H9 (cell line): ENCODE measurements around the gene NONO. TPM values are rescaled to one million over a fixed set of nuclear protein-coding genes. Genes with fewer than 3 reads are reported as not detected.
"Not testable (repeated sequence)": the region's sequence is repeated elsewhere in the genome, so short reads cannot be mapped to it uniquely, and the experiment has no call there.

Experiments used
- DNase-seq: peaks from one replicate; pipeline ENCODE4 v3.0.0-alpha.2; 2017
- H2AFZ ChIP-seq: one replicate; pipeline ENCODE4 v1.6.1; 2013; ENCODE audit warnings: mild to moderate bottlenecking, low read length, control low read depth, moderate library complexity
- H2AK5ac ChIP-seq: 2 replicates; pipeline ENCODE4 v1.6.1; 2013; ENCODE audit warnings: low read length, control low read depth, mixed read lengths; ENCODE audit not compliant: insufficient read length
- H2BK120ac ChIP-seq: one replicate; pipeline ENCODE4 v1.6.1; 2013; ENCODE audit warnings: low read depth, mild to moderate bottlenecking, low read length, control low read depth, inconsistent platforms; ENCODE audit not compliant: poor library complexity, severe bottlenecking
- H2BK12ac ChIP-seq: 2 replicates; pipeline ENCODE4 v1.6.1; 2013; ENCODE audit warnings: low read length, control low read depth, mixed read lengths, low read depth; ENCODE audit not compliant: insufficient read length
- H2BK15ac ChIP-seq: 2 replicates; pipeline ENCODE4 v1.6.1; 2013; ENCODE audit warnings: low read depth, low read length, control low read depth
- H2BK20ac ChIP-seq: one replicate; pipeline ENCODE4 v1.6.1; 2013; ENCODE audit warnings: low read depth, mild to moderate bottlenecking, low read length, control low read depth, inconsistent platforms; ENCODE audit not compliant: poor library complexity, severe bottlenecking
- H2BK5ac ChIP-seq: 2 replicates; pipeline ENCODE4 v1.6.1; 2013; ENCODE audit warnings: low read length, control low read depth, mixed read lengths; ENCODE audit not compliant: insufficient read length
- H3K14ac ChIP-seq: 2 replicates; pipeline ENCODE4 v1.6.1; 2013; ENCODE audit warnings: low read length, control low read depth; ENCODE audit not compliant: insufficient read depth
- H3K18ac ChIP-seq: 2 replicates; pipeline ENCODE4 v1.6.1; 2013; ENCODE audit warnings: low read depth, mild to moderate bottlenecking, mixed read lengths, low read length, control low read depth; ENCODE audit not compliant: insufficient read length
- H3K23ac ChIP-seq: 2 replicates; pipeline ENCODE4 v1.6.1; 2013; ENCODE audit warnings: low read length, control low read depth, mixed read lengths, low read depth; ENCODE audit not compliant: insufficient read length
- H3K23me2 ChIP-seq: 2 replicates; pipeline ENCODE4 v1.6.1; 2013; ENCODE audit warnings: low read depth, mild to moderate bottlenecking, mixed read lengths, low read length, control low read depth; ENCODE audit not compliant: insufficient read length, poor library complexity, severe bottlenecking
- H3K27ac ChIP-seq: 2 replicates; pipeline ENCODE4 v1.5.1; 2013; ENCODE audit warnings: low read length, control low read depth, mixed read lengths, low read depth; ENCODE audit not compliant: insufficient read length
- H3K27me3 ChIP-seq: 2 replicates; pipeline ENCODE4 v1.6.1; 2013; ENCODE audit warnings: low read length, control low read depth, inconsistent platforms; ENCODE audit not compliant: insufficient read depth
- H3K4ac ChIP-seq: 2 replicates; pipeline ENCODE4 v1.6.1; 2013; ENCODE audit warnings: low read depth, mild to moderate bottlenecking, control low read depth, inconsistent platforms, low read length, moderate library complexity
- H3K4me1 ChIP-seq: 2 replicates; pipeline ENCODE4 v1.6.1; 2013; ENCODE audit warnings: low read length, control low read depth, inconsistent platforms; ENCODE audit not compliant: insufficient read depth
- H3K4me2 ChIP-seq: 2 replicates; pipeline ENCODE4 v1.6.1; 2013; ENCODE audit warnings: low read length, control low read depth, mixed read lengths; ENCODE audit not compliant: insufficient read length, insufficient read depth
- H3K56ac ChIP-seq: 2 replicates; pipeline ENCODE4 v1.6.1; 2013; ENCODE audit warnings: low read depth, mild to moderate bottlenecking, mixed read lengths, low read length, control low read depth; ENCODE audit not compliant: insufficient read length
- H3K79me1 ChIP-seq: 2 replicates; pipeline ENCODE4 v1.6.1; 2013; ENCODE audit warnings: low read depth, mild to moderate bottlenecking, moderate library complexity, low read length, control low read depth, inconsistent platforms; ENCODE audit not compliant: insufficient read depth, poor library complexity, severe bottlenecking
- H3K79me2 ChIP-seq: 2 replicates; pipeline ENCODE4 v1.6.1; 2013; ENCODE audit warnings: low read length, control low read depth, inconsistent platforms; ENCODE audit not compliant: insufficient read depth
- H3K9ac ChIP-seq: 2 replicates; pipeline ENCODE4 v1.6.1; 2013; ENCODE audit warnings: low read length, control low read depth, mixed read lengths; ENCODE audit not compliant: insufficient read length; ENCODE audit errors: extremely low read depth
- H3K9me3 ChIP-seq: one replicate; pipeline ENCODE4 v1.6.1; 2013; ENCODE audit warnings: low read depth, low read length, inconsistent platforms; ENCODE audit not compliant: control insufficient read depth
- H3T11ph ChIP-seq: one replicate; pipeline ENCODE4 v1.6.1; 2013; ENCODE audit warnings: mild to moderate bottlenecking, low read length, control low read depth, inconsistent platforms
- H4K20me1 ChIP-seq: one replicate; pipeline ENCODE4 v1.6.1; 2013; ENCODE audit not compliant: control insufficient read depth, insufficient read length, insufficient read depth
- H4K5ac ChIP-seq: 2 replicates; pipeline ENCODE4 v1.6.1; 2013; ENCODE audit warnings: low read depth, mild to moderate bottlenecking, mixed read lengths, low read length, control low read depth; ENCODE audit not compliant: insufficient read length
- H4K8ac ChIP-seq: replicated peaks from 2 replicates; pipeline ENCODE4 v1.6.1; 2013; ENCODE audit warnings: low read length, control low read depth, mixed read lengths, low read depth; ENCODE audit not compliant: insufficient read length
- H4K91ac ChIP-seq: 2 replicates; pipeline ENCODE4 v1.6.1; 2013; ENCODE audit warnings: low read depth, mild to moderate bottlenecking, moderate library complexity, mixed read lengths, low read length, control low read depth; ENCODE audit not compliant: insufficient read length
- H3K27ac Mint-ChIP-seq, 3 experiments: 2 replicates in 2 of 3; 3 replicates in 1 of 3; pipeline ENCODE4 v1.8.0; 2020 to 2021; ENCODE audit warnings: mixed read lengths in 3 of 3, mild to moderate bottlenecking in 1 of 3, moderate library complexity in 1 of 3
- H3K27me3 Mint-ChIP-seq: 2 replicates; pipeline ENCODE4 v1.8.0; 2021; ENCODE audit warnings: low read depth, mild to moderate bottlenecking, moderate library complexity, mixed read lengths
- H3K36me3 Mint-ChIP-seq, 3 experiments: 2 replicates in 2 of 3; 3 replicates in 1 of 3; pipeline ENCODE4 v1.8.0; 2020 to 2021; ENCODE audit warnings: low read depth in 3 of 3, mixed read lengths in 3 of 3; ENCODE audit not compliant: insufficient read depth in 1 of 3
- H3K4me1 Mint-ChIP-seq, 2 experiments: 2 replicates each; pipeline ENCODE4 v1.8.0; 2020; ENCODE audit warnings: mixed read lengths in 2 of 2
- H3K4me3 Mint-ChIP-seq, 2 experiments: 2 replicates in 1 of 2; 3 replicates in 1 of 2; pipeline ENCODE4 v1.8.0; 2020 to 2021; ENCODE audit warnings: mild to moderate bottlenecking in 2 of 2, mixed read lengths in 2 of 2, moderate library complexity in 1 of 2
- H3K9me3 Mint-ChIP-seq, 2 experiments: 2 replicates in 1 of 2; 3 replicates in 1 of 2; pipeline ENCODE4 v1.8.0; 2020; ENCODE audit warnings: mild to moderate bottlenecking in 2 of 2, mixed read lengths in 2 of 2, moderate library complexity in 1 of 2
- CTCF ChIP-seq: fragments of 200-600 bp; sonication (generic); conservative IDR thresholded peaks from 3 replicates; pipeline ENCODE4 v1.8.0; 2021; ENCODE audit warnings: antibody characterized with exemption, mild to moderate bottlenecking
- WGBS: extraction: QIAGEN DNeasy Blood & Tissue Kit; methylation state at CpG from one replicate; pipeline ENCODE4 v1.1.7; 2013; ENCODE audit warnings: missing lambda C conversion rate, low lambda C conversion rate, mixed read lengths; ENCODE audit not compliant: insufficient read length; ENCODE audit errors: extremely low coverage; 5-methylcytosine and 5-hydroxymethylcytosine counted together
- total RNA-seq: library from RNA; stranded (reverse); gene quantifications from 2 replicates; pipeline ENCODE4 v1.2.1, GENCODE V29; 2021

NONO gene
- total RNA-seq, 1 experiment from 2014 or later = 703 TPM

GRCh38 chrX:71315917-71316316, 32.5 kb downstream of the NONO start:
- no peak overlapping the region for H2AK5ac ChIP-seq

GRCh38 chrX:71316959-71317358, 33.5 kb downstream of the NONO start:
- peaks cover 34 to 44% of the 10 kb centered on the region in 2 experiments for H3K9me3 Mint-ChIP-seq
- not testable (repeated sequence) for H3K27ac Mint-ChIP-seq

More at GRCh38 chrX:71315917-71316316, 32.5 kb downstream of the NONO start:
- Histone ChIP-seq H3K27ac (no peak overlapping the region), H3K4me1 (no peaks in the 10 kb centered on the region), H3K79me2 (no peaks in the 10 kb centered on the region), H3K9me3 (peaks cover 6% of the 10 kb centered on the region), H4K20me1 (no peaks in the 10 kb centered on the region), H3K4ac (no peak overlapping the region), H4K91ac (no peak overlapping the region), H3K56ac (no peak overlapping the region), H3K9ac (no peak overlapping the region), H3K14ac (no peak overlapping the region), H3K27me3 (no peaks in the 10 kb centered on the region), H3K23ac (no peak overlapping the region), H3K18ac (no peak overlapping the region), H2BK20ac (no peak overlapping the region), H3K4me2 (no peak overlapping the region), H2BK15ac (no peak overlapping the region), H4K5ac (no peak overlapping the region), H3T11ph (no peak overlapping the region), H2BK120ac (no peak overlapping the region), H3K23me2 (no peaks in the 10 kb centered on the region), H2BK5ac (no peak overlapping the region), H2BK12ac (no peak overlapping the region), H3K79me1 (no peaks in the 10 kb centered on the region), H4K8ac (no peak overlapping the region), H2AFZ (no peak overlapping the region)
- no peaks in the 10 kb centered on the region for H3K4me1 Mint-ChIP-seq
- H3K27me3 Mint-ChIP-seq = no peaks in the 10 kb centered on the region; the same call in 1 of the 2 replicates
- WGBS = no CpG with 5 or more reads among the region's 7 CpGs
- H3K27ac Mint-ChIP-seq = no peak overlapping the region
- peaks cover 14 to 25% (median 17%) of the 10 kb centered on the region in 3 experiments; a peak in 6 of 7 replicates for H3K36me3 Mint-ChIP-seq
- no peak for TF ChIP-seq CTCF
- peaks cover 37 to 47% of the 10 kb centered on the region in 2 experiments for H3K9me3 Mint-ChIP-seq
- H3K4me3 Mint-ChIP-seq = no peak overlapping the region
- no peak for DNase-seq

More at GRCh38 chrX:71316959-71317358, 33.5 kb downstream of the NONO start:
- not testable (repeated sequence) for H3K79me1 ChIP-seq, H3K9me3 ChIP-seq, H2AK5ac ChIP-seq, H3K23me2 ChIP-seq, H2AFZ ChIP-seq, DNase-seq, H3K14ac ChIP-seq, H3K4ac ChIP-seq, H2BK5ac ChIP-seq, H3K18ac ChIP-seq, H4K5ac ChIP-seq, H3K27me3 ChIP-seq, H3K4me2 ChIP-seq, H3K27me3 Mint-ChIP-seq, H3K56ac ChIP-seq, H3K79me2 ChIP-seq, H2BK12ac ChIP-seq, H2BK15ac ChIP-seq, H3K4me1 Mint-ChIP-seq, H3K23ac ChIP-seq, H3K9ac ChIP-seq, H3K4me3 Mint-ChIP-seq, H2BK120ac ChIP-seq, H3K27ac ChIP-seq, H4K8ac ChIP-seq, H3K4me1 ChIP-seq, H2BK20ac ChIP-seq, H3T11ph ChIP-seq, H4K91ac ChIP-seq, H4K20me1 ChIP-seq
- peaks cover 11 to 22% (median 12%) of the 10 kb centered on the region in 3 experiments for H3K36me3 Mint-ChIP-seq
- no CpG with 5 or more reads among the region's 1 CpG for WGBS
